ENCODE data around the gene NMRK1. TPM values are rescaled to one million over a fixed set of nuclear protein-coding genes. Genes with fewer than 3 reads are reported as not detected.

The NMRK1 gene
- total RNA-seq, 2 experiments from 2014 or later, result 35.3 to 41.2 TPM

- ChIA-PET CTCF (interaction anchor here (0.7 kb wide), 1 partner anchor 243 kb away, joined by 3 read pairs; no protein-coding TSS in a partner anchor), POLR2A (no interaction called here)
Observed at GRCh38 chr9:75019022-75019421, 68.9 kb downstream of the NMRK1 start.

GRCh38 chr9:75017378-75017777, 70.6 kb downstream of the NMRK1 start:
- CTCF ChIA-PET, result interaction anchor here (1.1 kb wide), 2 partner anchors 8 to 15 kb away, joined by 3 to 4 read pairs; no protein-coding TSS in a partner anchor
- Mint-ChIP-seq H3K9me3 (no peaks in the 10 kb centered on the region), H3K4me1 (ENCODE audit: low read depth) (peaks cover 26% of the 10 kb centered on the region), H3K36me3 (peaks cover 15% of the 10 kb centered on the region), H3K4me3 (no peak overlapping the region), H3K27me3 (no peaks in the 10 kb centered on the region), H3K27ac (no peak overlapping the region)
- no peak for DNase-seq
- intact Hi-C loops (cut with micrococcal nuclease), result no loop called here
- POLR2A ChIA-PET, result no interaction called here

More at GRCh38 chr9:75019022-75019421, 68.9 kb downstream of the NMRK1 start:
- Mint-ChIP-seq H3K9me3 (no peaks in the 10 kb centered on the region), H3K27me3 (no peaks in the 10 kb centered on the region), H3K36me3 (peaks cover 16% of the 10 kb centered on the region), H3K4me1 (ENCODE audit: low read depth) (peaks cover 40% of the 10 kb centered on the region), H3K27ac (no peak overlapping the region), H3K4me3 (no peak overlapping the region)
- DNase-seq, result no peak
- intact Hi-C loops (cut with micrococcal nuclease), result no loop called here

GRCh38 chr9:75013735-75014134, 74.2 kb downstream of the NMRK1 start:
- H3K36me3 Mint-ChIP-seq, result peaks cover 20% of the 10 kb centered on the region
- peaks cover 25% of the 10 kb centered on the region for H3K4me1 Mint-ChIP-seq (ENCODE audit: low read depth)
- no peak overlapping the region for H3K27ac Mint-ChIP-seq
- H3K4me3 Mint-ChIP-seq, result no peak overlapping the region
- CTCF ChIA-PET, result interaction anchor here (0.6 to 1.0 kb wide), 3 partner anchors 33 to 62 kb away, joined by 3 to 4 read pairs (median 3); partner anchors contain the start of gene C9orf40
- POLR2A ChIA-PET, result interaction anchor here (0.6 kb wide), 1 partner anchor 1794 kb away, joined by 4 read pairs; no protein-coding TSS in a partner anchor
- H3K9me3 Mint-ChIP-seq, result no peaks in the 10 kb centered on the region
- intact Hi-C loops (cut with micrococcal nuclease), result no loop called here
- no peaks in the 10 kb centered on the region for H3K27me3 Mint-ChIP-seq
- DNase-seq, result no peak

Other genes with a start within 250 kb of the NMRK1 start
- under 1 TPM; 0.02 to 0.10 TPM for gene TRPM6, start 200.2 kb downstream of the NMRK1 start, total RNA-seq
- 10 to 100 TPM; 17.6 to 18.3 TPM for gene C9orf40, start 135.2 kb downstream of the NMRK1 start, total RNA-seq
- gene CARNMT1, start 59.9 kb downstream of the NMRK1 start, total RNA-seq, result 10 to 100 TPM; 22.7 to 26.3 TPM
- 100 to 1,000 TPM; 151 TPM for gene OSTF1, start 359 bp upstream of the NMRK1 start, total RNA-seq